SK-N-MC (cell line): Measurements from ENCODE around the gene WDR44.

Source experiments
- DNase-seq: peaks from one replicate; pipeline ENCODE4 v3.0.0-alpha.2; 2011; ENCODE audit warnings: low read depth, low spot score
- H3K27ac ChIP-seq: fragments of 200-600 bp; sonication (generic); 2 replicates; pipeline ENCODE4 v1.5.1; 2016; ENCODE audit warnings: mixed run types
- H3K36me3 ChIP-seq: fragments of 200-600 bp; sonication (generic); 2 replicates; pipeline ENCODE4 v1.6.1; 2017; ENCODE audit warnings: antibody characterized with exemption, low read length, mixed read lengths; ENCODE audit not compliant: insufficient read depth
- H3K4me3 ChIP-seq: fragments of 200-600 bp; sonication (generic); 2 replicates; pipeline ENCODE4 v1.5.1; 2016
- H3K9ac ChIP-seq: fragments of 200-600 bp; sonication (generic); 2 replicates; pipeline ENCODE4 v1.8.0; 2017; ENCODE audit warnings: mixed run types, mixed read lengths; ENCODE audit not compliant: insufficient read length
- H3K9me3 ChIP-seq: fragments of 200-600 bp; sonication (generic); 2 replicates; pipeline ENCODE4 v1.6.1; 2017; ENCODE audit warnings: low read depth, mild to moderate bottlenecking, antibody characterized with exemption, low read length, moderate library complexity, mixed read lengths
- EZH2 ChIP-seq: fragments of 200-600 bp; sonication (generic); IDR thresholded peaks from one replicate; pipeline ENCODE4 v1.6.1; 2017; ENCODE audit warnings: antibody characterized with exemption
- FOXP2 ChIP-seq: optimal IDR thresholded peaks from 2 replicates; pipeline ENCODE3; 2011; ENCODE audit warnings: mild to moderate bottlenecking, moderate library complexity; ENCODE audit not compliant: insufficient read depth; ENCODE audit errors: extremely low read length, control extremely low read depth
- POLR2AphosphoS5 ChIP-seq: IDR thresholded peaks from 2 replicates; pipeline ENCODE4 v1.6.1; 2012; ENCODE audit warnings: mild to moderate bottlenecking, low read depth, low read length, borderline replicate concordance

The WDR44 gene

GRCh38 chrX:118370921-118371624 is 25.2 kb downstream of the WDR44 start:
- Histone ChIP-seq H3K4me3 (no peak overlapping the region), H3K9me3 (no peaks in the 10 kb centered on the region; the same call in 1 of the 2 replicates), H3K36me3 (no peaks in the 10 kb centered on the region), H3K27ac (no peak overlapping the region), H3K9ac (no peak overlapping the region)
- DNase-seq, result no peak
- TF ChIP-seq FOXP2 (no peak), POLR2AphosphoS5 (no peak), EZH2 (no peak)

GRCh38 chrX:118373538-118373937 is 27.6 kb downstream of the WDR44 start:
- no peak overlapping the region for H3K9ac ChIP-seq
- TF ChIP-seq FOXP2, result no peak
- no peak for TF ChIP-seq EZH2
- no peak for TF ChIP-seq POLR2AphosphoS5
- peak overlapping the region; percentile 36; the same call in 1 of the 2 replicates for H3K27ac ChIP-seq
- H3K36me3 ChIP-seq, result no peaks in the 10 kb centered on the region
- no peak overlapping the region for H3K4me3 ChIP-seq
- DNase-seq, result no peak
- no peaks in the 10 kb centered on the region; the same call in 1 of the 2 replicates for H3K9me3 ChIP-seq

DNA sequence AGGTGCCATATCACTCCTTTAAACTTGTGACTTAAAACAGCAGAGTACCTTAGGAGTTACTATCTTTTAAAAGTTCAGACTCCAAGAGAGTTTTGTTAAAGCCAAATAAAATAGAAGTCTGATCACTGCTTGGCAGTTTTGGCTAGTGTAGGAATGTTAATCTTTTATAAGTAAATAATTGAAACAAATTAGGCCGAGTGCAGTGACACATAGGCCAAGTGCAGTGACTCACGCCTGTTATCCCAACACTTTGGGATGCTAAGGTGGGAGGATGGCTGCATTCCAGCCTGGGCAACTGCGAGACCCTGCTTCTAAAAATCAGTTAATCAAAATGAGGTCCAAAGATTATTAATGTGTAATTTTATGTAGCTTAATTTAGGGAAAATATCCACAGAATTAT is 37.2 kb downstream of the WDR44 start:
- Histone ChIP-seq H3K9ac (no peak overlapping the region), H3K9me3 (no peaks in the 10 kb centered on the region), H3K36me3 (no peaks in the 10 kb centered on the region), H3K4me3 (no peak overlapping the region), H3K27ac (no peak overlapping the region)
- DNase-seq, result no peak
- TF ChIP-seq FOXP2 (no peak), EZH2 (no peak), POLR2AphosphoS5 (no peak)

GRCh38 chrX:118392716-118393115 is 46.8 kb downstream of the WDR44 start:
- no peaks in the 10 kb centered on the region for H3K36me3 ChIP-seq
- no peak for DNase-seq
- TF ChIP-seq FOXP2, result no peak
- TF ChIP-seq EZH2, result no peak
- TF ChIP-seq POLR2AphosphoS5, result no peak
- no peak overlapping the region for H3K27ac ChIP-seq
- H3K9ac ChIP-seq, result no peak overlapping the region
- no peaks in the 10 kb centered on the region for H3K9me3 ChIP-seq
- H3K4me3 ChIP-seq, result no peak overlapping the region

GRCh38 chrX:118396113-118396512 is 50.2 kb downstream of the WDR44 start:
- H3K9ac ChIP-seq, result no peak overlapping the region
- TF ChIP-seq FOXP2 (no peak), EZH2 (no peak), POLR2AphosphoS5 (no peak)

GRCh38 chrX:118418811-118419251 is 72.9 kb downstream of the WDR44 start:
- Histone ChIP-seq H3K27ac (no peak overlapping the region), H3K9me3 (no peaks in the 10 kb centered on the region), H3K9ac (no peak overlapping the region), H3K36me3 (no peaks in the 10 kb centered on the region), H3K4me3 (no peak overlapping the region)
- no peak for DNase-seq
- TF ChIP-seq FOXP2 (no peak), POLR2AphosphoS5 (no peak), EZH2 (no peak)

More at GRCh38 chrX:118396113-118396512, 50.2 kb downstream of the WDR44 start:
- H3K36me3 ChIP-seq, result no peaks in the 10 kb centered on the region; the same call in 1 of the 2 replicates
- H3K27ac ChIP-seq, result no peak overlapping the region
- DNase-seq, result no peak
- H3K9me3 ChIP-seq, result no peaks in the 10 kb centered on the region
- no peak overlapping the region for H3K4me3 ChIP-seq

DNA sequence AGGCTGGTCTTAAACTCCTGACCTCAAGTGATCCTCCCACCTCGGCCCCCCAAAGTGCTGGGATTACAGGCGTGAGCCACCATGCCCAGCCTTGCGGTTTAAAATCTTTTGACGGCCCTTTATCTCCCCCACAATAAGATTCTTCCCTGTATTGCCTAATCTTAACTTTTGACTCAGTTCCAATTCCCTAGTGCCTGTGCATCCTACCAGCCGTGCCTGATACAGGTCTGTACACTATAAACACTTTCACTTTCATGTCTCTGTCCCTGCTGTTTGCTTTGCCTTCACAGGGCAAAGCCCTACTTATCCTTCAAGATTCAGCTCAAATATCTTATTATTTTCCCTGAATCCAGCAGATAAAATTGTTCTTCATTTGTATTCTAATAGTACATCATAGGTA is 74.6 kb downstream of the WDR44 start:
- Histone ChIP-seq H3K9me3 (no peaks in the 10 kb centered on the region), H3K9ac (no peak overlapping the region), H3K4me3 (no peak overlapping the region), H3K36me3 (no peaks in the 10 kb centered on the region), H3K27ac (no peak overlapping the region)
- no peak for DNase-seq
- TF ChIP-seq POLR2AphosphoS5 (no peak), FOXP2 (no peak), EZH2 (no peak)

GRCh38 chrX:118423558-118423957 is 77.7 kb downstream of the WDR44 start:
- TF ChIP-seq POLR2AphosphoS5, result no peak
- TF ChIP-seq FOXP2, result no peak
- no peak for TF ChIP-seq EZH2

GRCh38 chrX:118432799-118433198 is 86.9 kb downstream of the WDR44 start:
- H3K36me3 ChIP-seq, result no peaks in the 10 kb centered on the region
- TF ChIP-seq POLR2AphosphoS5, result no peak
- no peak for TF ChIP-seq EZH2
- TF ChIP-seq FOXP2, result no peak
- H3K27ac ChIP-seq, result no peak overlapping the region
- no peak overlapping the region for H3K9ac ChIP-seq
- no peak overlapping the region for H3K4me3 ChIP-seq
- no peaks in the 10 kb centered on the region for H3K9me3 ChIP-seq
- no peak for DNase-seq

More at GRCh38 chrX:118423558-118423957, 77.7 kb downstream of the WDR44 start:
- Histone ChIP-seq H3K9ac (no peak overlapping the region), H3K4me3 (no peak overlapping the region), H3K9me3 (no peaks in the 10 kb centered on the region), H3K36me3 (no peaks in the 10 kb centered on the region), H3K27ac (no peak overlapping the region)
- no peak for DNase-seq
